ENCODE results near the gene ZCWPW1.
A peak's percentile ranks its signal among the peaks of the same experiment; 100 is the strongest.

Gene ZCWPW1, protein sequence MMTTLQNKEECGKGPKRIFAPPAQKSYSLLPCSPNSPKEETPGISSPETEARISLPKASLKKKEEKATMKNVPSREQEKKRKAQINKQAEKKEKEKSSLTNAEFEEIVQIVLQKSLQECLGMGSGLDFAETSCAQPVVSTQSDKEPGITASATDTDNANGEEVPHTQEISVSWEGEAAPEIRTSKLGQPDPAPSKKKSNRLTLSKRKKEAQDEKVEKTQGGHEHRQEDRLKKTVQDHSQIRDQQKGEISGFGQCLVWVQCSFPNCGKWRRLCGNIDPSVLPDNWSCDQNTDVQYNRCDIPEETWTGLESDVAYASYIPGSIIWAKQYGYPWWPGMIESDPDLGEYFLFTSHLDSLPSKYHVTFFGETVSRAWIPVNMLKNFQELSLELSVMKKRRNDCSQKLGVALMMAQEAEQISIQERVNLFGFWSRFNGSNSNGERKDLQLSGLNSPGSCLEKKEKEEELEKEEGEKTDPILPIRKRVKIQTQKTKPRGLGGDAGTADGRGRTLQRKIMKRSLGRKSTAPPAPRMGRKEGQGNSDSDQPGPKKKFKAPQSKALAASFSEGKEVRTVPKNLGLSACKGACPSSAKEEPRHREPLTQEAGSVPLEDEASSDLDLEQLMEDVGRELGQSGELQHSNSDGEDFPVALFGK
- long read RNA-seq, donor 1, partial matches to known transcripts: 64 of 64 reads
- long read RNA-seq, donor 1, other reads (novel, unspliced or antisense): 0 of 64 reads
- long read RNA-seq, donor 2: 0 reads
- long read RNA-seq, donor 3: 0 reads
- long read RNA-seq, donor 4, partial matches to known transcripts: 52 of 52 reads
- long read RNA-seq, donor 4, other reads (novel, unspliced or antisense): 0 of 52 reads
- long read RNA-seq, donor 5, partial matches to known transcripts: 78 of 78 reads
- long read RNA-seq, donor 5, other reads (novel, unspliced or antisense): 0 of 78 reads
- long read RNA-seq, donor 6: 0 reads
- long read RNA-seq, donor 7, partial matches to known transcripts: 98 of 98 reads
- long read RNA-seq, donor 7, other reads (novel, unspliced or antisense): 0 of 98 reads
- long read RNA-seq, donor 8: 0 reads

DNA sequence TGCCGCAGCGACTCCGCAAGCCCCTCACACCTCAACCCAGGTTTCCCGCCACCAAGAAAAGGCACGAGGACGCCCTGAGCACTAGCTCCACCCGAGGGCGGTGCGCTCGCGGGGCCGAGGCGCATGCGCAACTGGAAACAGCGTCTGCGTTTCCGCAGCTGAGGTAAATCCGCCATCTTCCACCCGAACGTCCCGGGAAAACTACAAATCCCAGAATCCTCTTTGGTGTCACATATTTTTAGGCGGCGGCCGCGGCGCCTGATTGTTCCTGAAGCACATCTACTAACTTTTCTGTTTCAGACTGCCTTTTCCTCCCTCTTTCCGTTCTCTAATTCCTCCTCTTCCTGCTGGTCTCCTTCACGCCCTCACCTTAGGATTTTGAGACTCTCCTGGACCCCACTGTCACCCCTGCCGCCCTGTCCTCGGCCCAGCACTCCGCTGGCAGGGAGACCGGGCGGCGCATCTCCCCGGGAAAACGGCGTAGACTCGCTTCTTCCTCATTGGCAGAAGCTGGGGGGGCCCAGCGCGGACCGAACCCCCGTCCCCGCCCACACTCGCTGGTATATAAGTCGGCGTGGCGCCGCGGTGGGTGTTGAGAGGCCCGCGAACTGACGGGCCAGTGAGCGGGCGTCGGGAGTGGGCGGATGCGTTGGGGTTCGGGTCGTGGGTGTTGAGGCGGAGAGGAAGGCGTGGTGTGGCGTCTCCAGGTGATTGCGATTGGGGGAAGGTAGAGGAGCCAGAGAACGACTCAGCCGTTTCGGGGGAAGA is at the start of gene ZCWPW1:
ZCWPW1 (minus strand) TSS at position 505 of the 768 bp plus-strand sequence. CDS start 8,054 bp downstream, outside the sequence.
- DNase-seq: peak; percentile 99

DNA sequence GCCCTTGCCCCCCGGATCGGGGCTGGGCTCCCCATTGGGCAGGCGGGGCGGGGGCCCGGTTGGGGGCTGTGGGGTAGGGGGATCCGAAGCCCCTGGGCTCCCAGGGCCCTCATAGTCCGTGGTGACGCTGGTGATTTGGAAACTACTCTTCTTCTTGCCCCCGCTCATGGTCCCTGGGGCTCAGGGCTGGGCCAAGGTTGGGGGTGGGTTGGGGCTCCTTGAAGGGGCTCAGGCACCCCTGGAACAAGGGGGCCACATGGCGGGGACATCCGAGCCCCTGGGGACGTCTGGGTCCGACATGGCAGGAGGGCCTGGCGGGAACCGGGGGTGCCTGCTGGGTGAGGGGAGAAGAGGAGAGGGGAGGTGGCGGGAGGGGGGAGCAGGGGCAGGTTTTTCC is 49.4 kb upstream of the ZCWPW1 start:
- DNase-seq: no peak

- no peak for DNase-seq
These were observed 48.7 kb upstream of the ZCWPW1 start for GRCh38 chr7:100476903-100477870.

DNA sequence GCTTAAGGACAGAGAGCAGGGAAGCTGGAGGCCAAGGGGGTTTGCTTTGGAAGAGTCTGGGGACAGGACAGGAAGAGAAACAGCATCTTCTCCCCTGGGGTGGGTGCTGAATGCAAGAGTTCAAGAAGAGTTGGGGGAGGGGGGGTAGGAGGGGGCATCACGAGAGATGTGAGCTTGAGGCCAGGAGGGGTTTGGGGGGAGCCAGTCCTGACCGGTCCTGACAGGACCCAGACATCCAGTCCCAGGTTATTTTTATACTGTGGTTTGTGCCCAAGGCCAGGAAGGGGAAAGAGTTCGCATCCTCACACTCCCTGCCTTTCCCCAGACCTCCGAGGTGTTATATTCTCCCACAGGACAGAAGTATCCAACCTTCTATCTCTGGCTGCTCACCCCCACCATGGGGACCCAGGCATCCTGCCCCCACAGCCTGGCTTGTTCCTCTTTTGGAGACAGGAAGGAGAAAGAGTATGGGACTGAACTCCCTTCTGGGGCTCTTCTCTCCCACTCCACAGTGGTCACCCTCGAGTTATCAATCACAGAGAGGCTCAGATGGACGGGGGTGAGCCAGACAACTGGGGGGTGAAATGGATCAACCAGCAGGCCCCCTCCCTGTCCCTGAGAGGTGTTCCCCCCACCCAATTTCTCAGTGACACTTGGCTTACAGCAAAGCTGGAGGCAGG is 47.7 kb upstream of the ZCWPW1 start:
- DNase-seq: no peak

DNA sequence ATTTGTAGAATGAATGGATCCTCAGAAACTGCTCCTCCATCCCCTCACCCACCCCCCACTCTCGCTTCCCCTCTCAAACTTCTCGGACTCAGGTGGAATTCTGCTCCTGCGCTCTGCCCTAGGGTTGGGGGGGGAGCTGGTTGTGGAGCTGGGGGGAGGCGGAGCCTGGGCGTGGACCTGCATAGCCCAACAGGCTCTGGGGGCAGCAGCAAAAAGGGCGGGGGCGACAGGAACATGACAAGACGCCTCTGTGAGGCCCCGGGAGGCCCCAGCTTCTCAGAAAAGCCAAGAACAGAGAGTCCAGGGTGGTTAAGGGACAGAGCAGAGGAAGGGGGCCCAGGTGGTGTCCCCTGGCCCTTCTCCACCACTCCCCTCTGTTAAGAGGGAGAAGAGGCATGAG is 47.0 kb upstream of the ZCWPW1 start:
- DNase-seq: no peak

DNA sequence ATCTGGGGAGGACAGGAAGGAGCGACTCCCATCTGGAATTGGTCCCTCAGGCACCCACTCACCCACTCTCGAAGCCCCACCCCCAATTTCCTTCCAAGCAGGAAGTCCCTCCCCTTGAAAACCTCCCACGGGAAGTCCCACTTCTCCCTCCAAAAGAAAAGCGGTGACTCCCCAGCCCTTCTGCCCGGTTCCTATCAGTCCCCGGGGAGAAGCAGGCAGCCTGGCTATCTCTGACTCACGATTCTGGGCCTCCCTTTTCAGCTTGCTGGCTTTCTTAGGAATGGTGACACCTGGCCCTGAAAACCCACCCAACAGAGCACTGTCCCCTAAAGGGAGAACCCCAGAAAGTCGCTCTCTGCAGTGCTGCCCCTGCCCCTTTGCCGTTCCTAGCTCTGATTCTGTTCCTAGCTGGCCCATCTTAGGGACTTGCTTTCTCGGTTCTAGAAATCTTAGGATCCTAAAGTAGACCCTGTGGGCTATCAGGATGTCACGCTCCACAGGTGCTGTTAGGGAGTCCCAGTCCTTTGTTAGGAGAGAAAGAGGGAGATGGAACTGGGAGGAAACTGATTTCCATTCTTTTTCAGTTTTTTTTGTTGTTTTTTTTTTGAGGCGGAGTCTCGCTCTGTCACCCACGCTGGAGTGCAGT is 44.5 kb upstream of the ZCWPW1 start:
- DNase-seq: no peak

DNA sequence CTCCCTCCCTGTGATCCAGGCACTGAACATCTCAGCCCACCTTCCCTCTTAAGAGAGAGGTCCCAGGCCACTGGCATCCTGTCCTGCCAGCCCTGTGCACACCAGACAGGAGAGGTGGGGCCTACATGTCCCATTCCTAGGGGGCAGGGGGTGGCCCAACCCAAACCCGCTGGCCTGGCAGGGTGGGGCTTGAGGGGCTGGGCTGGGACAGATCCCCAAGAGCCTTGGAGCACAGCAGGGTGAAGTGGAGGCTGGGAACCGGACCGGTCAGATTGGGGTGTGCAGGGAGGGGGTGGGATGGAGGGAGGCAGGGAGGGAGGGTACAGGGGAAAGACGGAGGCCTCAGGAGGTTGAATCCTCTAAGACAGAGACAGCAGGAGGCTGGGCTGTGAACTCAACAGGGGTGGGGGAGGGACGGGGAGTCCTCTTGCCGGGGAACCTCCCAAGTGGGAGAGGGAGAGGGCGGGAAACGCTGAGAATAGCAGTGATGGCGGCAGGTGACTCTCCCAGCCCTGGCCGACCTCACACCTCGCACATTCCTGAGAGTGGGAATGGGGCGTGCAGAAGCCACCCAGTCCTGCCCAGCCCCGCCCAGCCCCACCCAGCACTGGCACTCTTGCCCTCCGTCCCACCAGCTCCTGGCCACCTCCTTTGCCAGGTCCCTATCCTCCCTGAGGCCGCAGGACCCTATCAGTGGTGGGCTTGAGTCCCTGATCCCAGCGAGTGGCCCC is 43.8 kb upstream of the ZCWPW1 start:
- no peak for DNase-seq

DNA sequence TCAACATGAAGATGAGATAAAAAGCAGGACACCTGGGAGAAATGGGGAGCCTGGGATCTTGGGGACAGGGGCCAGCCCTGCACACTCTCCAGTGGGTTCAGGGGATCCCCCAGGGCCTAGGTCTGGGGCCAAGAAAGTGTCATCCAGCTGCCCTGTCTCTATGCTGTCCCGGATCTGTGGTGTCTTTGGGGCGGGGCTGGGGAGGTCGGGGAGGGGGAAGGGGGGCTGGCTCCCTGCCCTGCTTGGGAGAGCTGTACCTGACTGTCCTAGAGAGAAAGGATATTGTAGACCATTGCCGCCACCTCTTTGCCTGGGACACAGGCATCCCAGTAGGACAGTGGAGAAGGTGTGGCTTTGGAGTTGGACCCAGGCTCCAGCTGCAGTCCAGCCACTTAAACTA is 42.5 kb upstream of the ZCWPW1 start:
- DNase-seq: no peak

GRCh38 chr7:100469227-100470044 is 40.9 kb upstream of the ZCWPW1 start:
- peak; percentile 70 for DNase-seq

DNA sequence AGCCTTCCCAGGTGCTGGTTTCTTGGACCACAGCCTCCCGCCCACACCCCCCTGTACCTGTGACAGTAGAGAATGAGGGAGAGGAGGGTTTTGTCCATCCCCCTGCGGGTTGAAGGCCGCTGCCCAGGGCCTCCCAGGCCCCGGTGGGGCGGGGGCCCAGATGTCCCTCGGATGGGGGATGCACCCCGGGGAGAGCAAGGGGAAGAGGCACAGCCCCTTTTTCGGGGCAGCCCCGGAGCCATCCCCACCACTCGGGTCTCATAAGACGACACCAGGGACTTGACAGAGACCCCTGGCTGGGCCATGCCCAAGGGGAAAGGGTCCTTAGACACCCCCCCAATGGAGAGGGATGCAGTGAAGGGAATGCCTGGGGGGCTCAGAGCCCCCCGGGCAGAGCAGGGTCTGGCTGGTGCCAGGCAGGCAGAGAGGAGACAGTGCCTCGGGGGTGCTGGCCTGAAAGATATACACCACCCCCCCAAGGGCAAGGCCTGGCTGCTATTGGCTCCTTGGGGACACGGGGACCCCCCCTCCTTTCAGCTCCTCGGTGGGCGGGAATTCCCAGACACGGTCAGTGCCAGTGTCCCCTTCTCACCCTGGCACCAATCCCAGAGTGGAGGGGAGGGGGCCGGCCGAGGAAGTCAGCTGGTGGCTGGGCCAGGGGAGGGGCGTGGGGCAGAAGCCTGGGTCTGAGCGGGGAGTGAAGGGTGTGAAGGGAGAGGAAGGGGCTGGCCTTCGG is 39.3 kb upstream of the ZCWPW1 start:
- no peak for DNase-seq

- no peak for DNase-seq
These were observed 38.4 kb upstream of the ZCWPW1 start for GRCh38 chr7:100466653-100467605.

DNA sequence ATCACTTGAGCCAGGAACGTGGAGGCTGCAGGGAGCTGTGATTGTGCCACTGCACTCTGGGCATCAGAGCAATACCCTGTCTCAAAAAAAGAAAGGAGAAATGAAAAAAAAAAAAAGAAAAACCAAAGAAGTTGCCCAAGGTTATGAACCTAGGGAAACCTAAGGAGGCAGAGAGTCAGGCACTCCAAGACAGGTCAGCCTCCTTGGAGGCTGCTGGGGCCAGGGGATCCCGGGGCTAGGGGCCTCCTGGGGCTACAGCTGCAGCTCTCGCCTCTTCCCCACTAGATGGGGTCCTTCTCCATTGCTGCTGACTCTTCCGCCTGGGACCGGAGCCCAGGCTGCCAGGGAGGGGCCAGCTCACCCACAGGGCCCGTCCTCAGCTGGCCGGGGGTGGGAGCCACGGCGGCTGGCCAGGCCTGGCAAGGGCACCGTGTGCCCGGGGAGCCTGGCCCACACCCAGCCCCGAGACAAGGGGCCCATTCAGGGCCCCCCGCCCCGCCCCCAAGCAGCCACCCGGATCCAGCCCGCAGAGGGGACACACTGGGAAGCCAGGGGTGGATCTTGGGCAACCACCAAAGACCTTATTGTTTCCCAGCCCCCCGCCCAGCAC is 37.3 kb upstream of the ZCWPW1 start:
- DNase-seq: peak; percentile 50

DNA sequence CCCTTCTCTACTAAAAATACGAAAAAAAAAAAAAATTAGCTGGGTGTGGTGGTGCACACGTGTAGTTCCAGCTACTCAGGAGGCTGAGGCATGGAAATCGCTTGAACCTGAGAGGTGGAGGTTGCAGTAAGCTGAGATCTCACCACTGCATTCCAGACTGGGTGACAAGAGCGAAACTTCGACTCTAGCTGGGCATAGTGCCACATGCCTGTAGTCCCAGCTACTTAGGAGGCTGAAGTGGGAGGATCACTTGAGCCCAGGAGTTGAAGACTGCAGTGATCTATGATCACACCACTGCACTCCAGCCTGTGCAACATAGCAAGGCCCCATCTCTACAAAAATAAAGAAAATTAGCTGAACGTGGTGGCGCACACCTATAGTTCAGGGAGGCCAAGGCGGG is 36.8 kb upstream of the ZCWPW1 start:
- DNase-seq: no peak

- DNase-seq: no peak
These were observed 36.3 kb upstream of the ZCWPW1 start for GRCh38 chr7:100464791-100465190.

- no peak for DNase-seq
These were observed 35.7 kb upstream of the ZCWPW1 start, which contains the start of gene SPACDR for GRCh38 chr7:100464210-100464660. Gene SPACDR (minus strand): TSS chr7:100464260. CDS start chr7:100464025, 235 bp downstream.

- DNase-seq: no peak
These were observed 28.5 kb upstream of the ZCWPW1 start for GRCh38 chr7:100457033-100457432.
